ENCODE measurements around the gene PLEKHG3.

PLEKHG3 gene

GRCh38 chr14:64790478-64790877 lies 86.3 kb downstream of the PLEKHG3 start:
- DNase-seq, result no peak

- DNase-seq, result no peak
Observed at GRCh38 chr14:64792231-64792630, 88.0 kb downstream of the PLEKHG3 start.

GRCh38 chr14:64792871-64793560 lies 88.8 kb downstream of the PLEKHG3 start:
- DNase-seq, result no peak

GRCh38 chr14:64795211-64795610 lies 91.0 kb downstream of the PLEKHG3 start:
- no peak for DNase-seq

GRCh38 chr14:64795921-64796320 lies 91.7 kb downstream of the PLEKHG3 start:
- no peak for DNase-seq

DNA sequence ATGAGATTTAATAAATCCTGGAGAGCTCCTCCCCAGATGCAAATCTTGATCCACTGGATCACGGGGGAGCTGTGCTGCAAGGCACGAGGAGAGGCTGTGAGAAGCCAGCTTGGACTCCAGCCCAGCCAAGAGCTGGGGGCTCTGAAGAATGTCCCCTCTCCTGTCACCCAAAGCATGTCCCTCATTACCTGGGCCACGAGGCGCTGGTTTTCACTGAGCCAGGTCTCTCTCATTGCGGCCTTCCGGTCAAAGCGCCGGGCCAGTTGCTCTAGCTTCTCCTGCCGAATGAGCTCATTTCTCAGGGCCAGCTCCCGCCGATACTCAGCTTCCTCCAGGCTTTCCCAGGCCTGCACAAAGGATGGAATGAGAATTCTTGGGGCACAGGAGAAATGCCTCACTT lies 92.1 kb downstream of the PLEKHG3 start:
- DNase-seq, result no peak

DNA sequence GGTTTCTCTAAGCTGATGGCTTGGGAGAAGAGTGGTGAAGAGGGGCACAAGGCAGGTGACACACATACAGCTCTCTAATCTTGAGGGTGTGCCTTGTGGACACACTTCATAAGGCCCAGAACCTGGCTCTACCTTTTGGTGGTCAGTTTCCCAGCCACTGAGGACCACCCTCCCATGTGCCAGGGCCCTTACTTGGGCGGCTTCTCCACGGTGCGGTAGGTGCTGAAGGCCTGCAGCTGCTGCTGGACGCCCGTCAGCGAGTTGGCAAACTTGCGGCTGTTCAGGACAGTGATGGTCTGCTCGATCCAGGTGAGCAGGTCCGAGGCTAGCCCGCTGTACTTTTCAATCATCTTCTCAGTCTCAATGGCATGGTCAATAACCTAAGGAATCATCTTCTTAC lies 95.3 kb downstream of the PLEKHG3 start:
- DNase-seq, result no peak

All from CD4-positive, alpha-beta T cell treated with Interferon alpha-2 for 1 hour (primary cell).